SK-N-SH treated with all-trans-retinoic acid at 6 μM for 48 hours (cell line): ENCODE data around the gene S1PR4.

Experiments used
- ATAC-seq: fragments of 200-7000 bp; cut with Tn5 transposase; 3 replicates; pipeline ENCODE4 v1.9.1; 2020; ENCODE audit warnings: mild to moderate bottlenecking, moderate library complexity
- ARNTL ChIP-seq: fragments of 450-650 bp; formaldehyde crosslinking; IDR thresholded peaks from 2 replicates; pipeline ENCODE4 v1.5.0; 2020; ENCODE audit warnings: low read depth, mild to moderate bottlenecking, moderate library complexity, borderline replicate concordance
- BACH2 ChIP-seq: fragments of 250-450 bp; sonication (Bioruptor Pico); IDR thresholded peaks from 2 replicates; pipeline ENCODE4 v1.9.0; 2021; ENCODE audit warnings: mild to moderate bottlenecking, borderline replicate concordance
- CREB5 ChIP-seq: fragments of 250-450 bp; sonication (Bioruptor Pico); IDR thresholded peaks from 2 replicates; pipeline ENCODE4 v1.5.1; 2020; ENCODE audit warnings: low read depth, mild to moderate bottlenecking, moderate library complexity
- CSDC2 ChIP-seq: fragments of 250-450 bp; sonication (Bioruptor Pico); IDR thresholded peaks from 2 replicates; pipeline ENCODE4 v1.5.0; 2020; ENCODE audit warnings: mild to moderate bottlenecking, moderate library complexity
- CSRNP3 ChIP-seq: fragments of 250-450 bp; sonication (Bioruptor Pico); IDR thresholded peaks from 2 replicates; pipeline ENCODE4 v1.5.1; 2021; ENCODE audit warnings: mild to moderate bottlenecking, moderate library complexity
- ESRRG ChIP-seq: fragments of 250-450 bp; sonication (Bioruptor Pico); IDR thresholded peaks from 2 replicates; pipeline ENCODE4 v1.6.1; 2021; ENCODE audit warnings: mild to moderate bottlenecking
- GLIS3 ChIP-seq: fragments of 250-450 bp; sonication (Bioruptor Pico); IDR thresholded peaks from 2 replicates; pipeline ENCODE4 v1.5.0; 2020; ENCODE audit warnings: mild to moderate bottlenecking, moderate library complexity
- ISL1 ChIP-seq: fragments of 250-450 bp; sonication (Bioruptor Pico); IDR thresholded peaks from 2 replicates; pipeline ENCODE4 v2.1.2; 2022; ENCODE audit warnings: mild to moderate bottlenecking, moderate library complexity
- OSR1 ChIP-seq: fragments of 250-450 bp; sonication (Bioruptor Pico); IDR thresholded peaks from 2 replicates; pipeline ENCODE4 v1.8.0; 2022; ENCODE audit warnings: moderate library complexity, mild to moderate bottlenecking, inconsistent platforms
- PPARA ChIP-seq: fragments of 250-450 bp; sonication (Bioruptor Pico); IDR thresholded peaks from 2 replicates; pipeline ENCODE4 v1.5.0; 2020; ENCODE audit warnings: mild to moderate bottlenecking, borderline replicate concordance
- RARB ChIP-seq: fragments of 250-450 bp; sonication (Bioruptor Pico); IDR thresholded peaks from 2 replicates; pipeline ENCODE4 v1.8.0; 2021; ENCODE audit warnings: mild to moderate bottlenecking, moderate library complexity
- SNAI2 ChIP-seq: fragments of 250-450 bp; sonication (Bioruptor Pico); IDR thresholded peaks from 2 replicates; pipeline ENCODE4 v1.5.0; 2020; ENCODE audit warnings: mild to moderate bottlenecking, moderate library complexity
- TCF4 ChIP-seq: fragments of 250-450 bp; sonication (Bioruptor Pico); IDR thresholded peaks from 2 replicates; pipeline ENCODE4 v1.8.0; 2021; ENCODE audit warnings: mild to moderate bottlenecking, moderate library complexity, borderline replicate concordance
- TOX ChIP-seq: fragments of 250-450 bp; sonication (Bioruptor Pico); IDR thresholded peaks from 2 replicates; pipeline ENCODE4 v1.8.0; 2021; ENCODE audit warnings: mild to moderate bottlenecking, moderate library complexity, borderline replicate concordance
- TSHZ2 ChIP-seq: fragments of 250-450 bp; sonication (Bioruptor Pico); IDR thresholded peaks from 2 replicates; pipeline ENCODE4 v1.5.0; 2020; ENCODE audit warnings: mild to moderate bottlenecking, moderate library complexity
- ZC3H10 ChIP-seq: fragments of 250-450 bp; sonication (Bioruptor Pico); IDR thresholded peaks from 2 replicates; pipeline ENCODE4 v1.5.1; 2021; ENCODE audit warnings: mild to moderate bottlenecking, moderate library complexity
- ZFP3 ChIP-seq: fragments of 250-450 bp; sonication (Bioruptor Pico); IDR thresholded peaks from 2 replicates; pipeline ENCODE4 v1.5.0; 2020; ENCODE audit warnings: mild to moderate bottlenecking, moderate library complexity
- ZFP30 ChIP-seq: fragments of 450-650 bp; formaldehyde crosslinking; IDR thresholded peaks from 2 replicates; pipeline ENCODE4 v1.5.0; 2022; ENCODE audit warnings: mild to moderate bottlenecking, moderate library complexity
- ZNF565 ChIP-seq: fragments of 450-650 bp; formaldehyde crosslinking; conservative IDR thresholded peaks from 2 replicates; pipeline ENCODE4 v1.5.0; 2020; ENCODE audit warnings: low read depth, mild to moderate bottlenecking, moderate library complexity
- ZNF70 ChIP-seq: fragments of 450-650 bp; formaldehyde crosslinking; IDR thresholded peaks from 2 replicates; pipeline ENCODE4 v1.5.0; 2020; ENCODE audit warnings: mild to moderate bottlenecking, moderate library complexity
- ZNF8 ChIP-seq: fragments of 450-650 bp; formaldehyde crosslinking; IDR thresholded peaks from 2 replicates; pipeline ENCODE4 v1.5.0; 2020; ENCODE audit warnings: mild to moderate bottlenecking, moderate library complexity
- TF ChIP-seq, protein P1 (sequence below): fragments of 250-450 bp; sonication (Bioruptor Pico); IDR thresholded peaks from 2 replicates; pipeline ENCODE4 v1.8.0; 2020; ENCODE audit warnings: mild to moderate bottlenecking, moderate library complexity, borderline replicate concordance

Gene S1PR4

DNA sequence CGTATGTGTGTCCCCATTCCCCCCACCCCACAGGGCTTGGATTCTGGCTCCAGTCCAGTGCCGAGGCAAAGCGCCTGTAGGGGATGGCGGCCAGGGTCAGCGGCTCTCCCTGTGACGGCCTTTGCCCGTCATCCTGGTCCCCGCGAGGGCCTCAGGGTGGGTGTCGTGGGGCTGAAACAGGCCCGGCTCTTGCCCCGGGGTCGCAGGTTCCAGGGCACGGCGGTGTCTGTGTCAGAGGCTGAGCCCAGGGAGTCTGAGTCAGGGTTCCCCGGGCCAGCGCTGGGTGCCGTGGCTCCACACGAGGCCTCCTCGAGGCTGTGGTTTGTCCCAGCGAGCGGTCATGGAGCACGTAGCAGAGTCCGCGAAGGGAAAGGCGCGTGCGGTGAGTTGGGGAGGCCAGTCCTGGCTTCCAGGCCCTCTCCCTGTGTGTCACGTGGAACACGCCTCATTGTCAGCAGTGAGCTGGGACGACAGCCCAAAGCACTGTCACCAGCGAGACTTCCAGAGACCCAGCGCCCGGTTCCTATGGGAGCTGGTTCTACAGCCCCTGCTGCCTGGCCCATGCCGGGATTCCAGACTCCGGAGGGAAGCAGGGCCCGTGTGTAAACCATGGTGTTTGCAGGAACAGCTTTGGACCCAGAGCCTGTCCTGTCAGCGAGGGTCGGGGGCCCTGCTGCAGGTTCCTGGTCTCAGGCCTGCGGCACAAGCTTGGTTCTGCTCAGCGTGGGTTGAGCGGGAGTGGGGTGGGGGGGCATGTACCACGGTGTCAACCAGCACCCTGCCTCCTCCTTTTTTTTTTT lies 20.5 kb downstream of the S1PR4 start:
- TF ChIP-seq ZNF70 (CRISPR knock-in tag) (no peak), ZNF565 (CRISPR knock-in tag) (no peak), RARB (CRISPR knock-in tag) (no peak), OSR1 (CRISPR knock-in tag) (no peak), BACH2 (CRISPR knock-in tag) (no peak), ISL1 (no peak), ESRRG (CRISPR knock-in tag) (no peak), TCF4 (CRISPR knock-in tag) (no peak), ZFP3 (CRISPR knock-in tag) (no peak), TSHZ2 (CRISPR knock-in tag) (no peak), PPARA (CRISPR knock-in tag) (no peak), ZC3H10 (CRISPR knock-in tag) (no peak), TOX (CRISPR knock-in tag) (no peak), ZNF8 (no peak), CSRNP3 (no peak), ZFP30 (CRISPR knock-in tag) (no peak), ARNTL (no peak), CSDC2 (CRISPR knock-in tag) (no peak), CREB5 (CRISPR knock-in tag) (no peak)
- TF ChIP-seq, protein P1, sequence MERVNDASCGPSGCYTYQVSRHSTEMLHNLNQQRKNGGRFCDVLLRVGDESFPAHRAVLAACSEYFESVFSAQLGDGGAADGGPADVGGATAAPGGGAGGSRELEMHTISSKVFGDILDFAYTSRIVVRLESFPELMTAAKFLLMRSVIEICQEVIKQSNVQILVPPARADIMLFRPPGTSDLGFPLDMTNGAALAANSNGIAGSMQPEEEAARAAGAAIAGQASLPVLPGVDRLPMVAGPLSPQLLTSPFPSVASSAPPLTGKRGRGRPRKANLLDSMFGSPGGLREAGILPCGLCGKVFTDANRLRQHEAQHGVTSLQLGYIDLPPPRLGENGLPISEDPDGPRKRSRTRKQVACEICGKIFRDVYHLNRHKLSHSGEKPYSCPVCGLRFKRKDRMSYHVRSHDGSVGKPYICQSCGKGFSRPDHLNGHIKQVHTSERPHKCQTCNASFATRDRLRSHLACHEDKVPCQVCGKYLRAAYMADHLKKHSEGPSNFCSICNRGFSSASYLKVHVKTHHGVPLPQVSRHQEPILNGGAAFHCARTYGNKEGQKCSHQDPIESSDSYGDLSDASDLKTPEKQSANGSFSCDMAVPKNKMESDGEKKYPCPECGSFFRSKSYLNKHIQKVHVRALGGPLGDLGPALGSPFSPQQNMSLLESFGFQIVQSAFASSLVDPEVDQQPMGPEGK (CRISPR knock-in tag): no peak
- no peak for ATAC-seq

DNA sequence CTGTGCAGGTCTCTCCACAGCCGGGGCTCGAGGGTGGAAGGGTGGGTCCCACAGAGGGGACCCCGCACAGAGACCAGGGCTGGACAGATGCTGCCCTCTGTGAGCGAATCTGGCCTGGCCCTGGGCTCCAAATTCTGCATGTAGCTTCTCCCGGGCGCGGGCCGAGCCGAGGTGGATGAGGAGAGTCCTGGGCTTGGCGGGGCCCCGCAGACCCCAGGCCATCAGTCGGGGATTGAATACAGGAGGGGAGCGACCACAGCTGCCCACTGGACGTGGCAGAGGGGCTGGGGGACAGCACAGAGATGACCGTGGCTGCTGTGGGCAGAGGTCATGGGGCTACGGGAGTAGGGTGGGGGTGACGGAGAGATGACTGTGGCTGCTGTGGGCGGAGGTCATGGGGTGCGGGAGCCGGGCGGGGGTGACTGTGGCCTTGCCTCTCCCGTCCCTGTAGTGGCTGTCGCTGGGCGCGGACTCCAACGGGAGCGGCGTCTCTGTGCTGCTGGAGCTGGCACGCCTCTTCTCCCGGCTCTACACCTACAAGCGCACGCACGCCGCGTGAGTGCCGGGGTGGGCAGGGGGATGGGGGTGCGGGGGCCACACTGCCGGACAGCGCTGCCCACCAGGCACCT lies 22.6 kb downstream of the S1PR4 start:
- ATAC-seq: no peak
- TF ChIP-seq ESRRG (CRISPR knock-in tag) (no peak), SNAI2 (CRISPR knock-in tag) (no peak), CSRNP3 (no peak), BACH2 (CRISPR knock-in tag) (no peak), TCF4 (CRISPR knock-in tag) (no peak), ZNF8 (no peak)

GRCh38 chr19:3201911-3202310 lies 23.3 kb downstream of the S1PR4 start:
- ATAC-seq: no peak
- TF ChIP-seq RARB (CRISPR knock-in tag) (no peak), ZFP3 (CRISPR knock-in tag) (no peak), ZC3H10 (CRISPR knock-in tag) (no peak), ZNF70 (CRISPR knock-in tag) (no peak), TOX (CRISPR knock-in tag) (no peak), OSR1 (CRISPR knock-in tag) (no peak), GLIS3 (CRISPR knock-in tag) (no peak), ISL1 (no peak), PPARA (CRISPR knock-in tag) (no peak), CSRNP3 (no peak), ARNTL (no peak), BACH2 (CRISPR knock-in tag) (no peak), SNAI2 (CRISPR knock-in tag) (no peak), ZFP30 (CRISPR knock-in tag) (no peak)
- TF ChIP-seq, protein P1 (CRISPR knock-in tag): no peak
